Measurements from ENCODE around the gene KRT86. TPM values are rescaled to one million over a fixed set of nuclear protein-coding genes. Genes with fewer than 3 reads are reported as not detected.

KRT86 gene
- total and polyA plus RNA-seq, 2 of the 8 experiments (the other 6 are each of a cell fraction or from before 2014, with no cell fraction given) = 0.12 TPM; not detected in 1

DNA sequence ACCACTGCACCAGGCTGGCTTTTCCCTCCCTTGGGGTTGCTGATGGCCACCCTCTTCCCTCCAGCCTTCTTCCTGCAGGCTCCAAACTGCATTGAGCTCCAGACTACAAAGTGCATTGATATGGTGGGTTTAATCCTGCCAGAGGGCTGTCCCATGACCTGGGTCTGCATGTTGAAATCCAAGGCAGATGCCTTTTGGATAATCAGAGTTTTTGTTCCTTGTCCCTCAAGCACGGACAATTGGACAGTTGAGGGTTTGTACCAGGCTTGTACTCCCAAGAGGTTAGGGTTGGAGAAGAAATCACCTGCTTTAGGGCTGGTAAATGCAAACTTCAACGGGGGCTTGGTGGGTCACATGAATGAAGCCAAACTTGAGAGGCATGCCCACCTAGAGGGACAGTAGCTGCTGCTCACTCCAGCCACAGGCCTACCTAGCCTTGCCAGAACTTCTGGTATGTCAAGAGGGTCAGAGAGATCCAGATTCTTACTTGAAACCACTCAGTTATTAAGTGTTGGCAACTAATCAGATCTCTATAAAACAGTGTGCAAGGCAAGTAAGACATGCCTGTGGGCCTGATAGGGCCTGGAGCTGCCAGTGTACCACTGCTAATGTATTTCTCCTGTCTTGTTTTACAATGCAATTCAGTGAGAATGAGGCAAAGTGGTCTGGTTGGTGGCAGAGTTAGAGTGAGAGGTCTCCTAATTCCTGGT lies 68.5 kb downstream of the KRT86 start:
- Histone ChIP-seq H3K56ac (replicated peaks; ENCODE audit: insufficient read length, low read depth, low read length) (no peak overlapping the region), H4K20me1 (replicated peaks in 1 of 2; ENCODE audit: control insufficient read depth in 1 of 2, insufficient read depth in 2 of 2, low read length in 2 of 2) (no peaks in the 10 kb centered on the region), H4K5ac (ENCODE audit: insufficient read length, low read depth, low read length) (no peak overlapping the region), H3K9ac (replicated peaks in 1 of 4; ENCODE audit: extremely low read depth in 1 of 4, low read depth in 3 of 4, low read length in 3 of 4) (no peak overlapping the region), H3K14ac (ENCODE audit: insufficient read length) (no peak overlapping the region), H2BK120ac (replicated peaks; ENCODE audit: low read depth, low read length) (no peak overlapping the region), H3K4ac (replicated peaks; ENCODE audit: insufficient read length, low read depth, low read length) (no peak overlapping the region), H3K23me2 (ENCODE audit: low read depth, low read length) (no peaks in the 10 kb centered on the region), H4K91ac (replicated peaks; ENCODE audit: insufficient read length, low read length) (no peak overlapping the region), H2BK15ac (ENCODE audit: low read length) (no peak overlapping the region), H4K8ac (ENCODE audit: extremely low read depth, insufficient read depth, low read length) (0 out of 2 replicates have a peak overlapping the region, but pooled peaks have one; percentile 8), H3K23ac (ENCODE audit: insufficient read length) (no peak overlapping the region), H2BK5ac (ENCODE audit: low read depth, low read length) (no peak overlapping the region), H2BK20ac (ENCODE audit: low read length) (no peak overlapping the region), H2BK12ac (ENCODE audit: low read depth, low read length) (no peak overlapping the region), H3K36me3 (ENCODE audit: control insufficient read depth in 2 of 4, insufficient read depth in 4 of 4, low read length in 3 of 4) (no peaks in the 10 kb centered on the region), H3K18ac (ENCODE audit: extremely low read depth, low read length) (no peak overlapping the region), H3K4me3 (ENCODE audit: extremely low read depth in 1 of 4, insufficient read depth in 2 of 4, low read depth in 3 of 4, low read length in 4 of 4) (no peak overlapping the region), H3K79me1 (ENCODE audit: low read depth, low read length) (no peaks in the 10 kb centered on the region), H3K27ac (ENCODE audit: low read depth, low read length) (no peak overlapping the region), H3K4me2 (ENCODE audit: insufficient read depth in 1 of 2, low read depth in 2 of 2, low read length in 2 of 2) (no peak overlapping the region), H2AK5ac (ENCODE audit: low read depth, low read length) (no peak overlapping the region), H3K79me2 (ENCODE audit: control insufficient read depth in 1 of 2, insufficient read depth in 2 of 2, low read length in 2 of 2) (no peaks in the 10 kb centered on the region), H3K4me1 (replicated peaks in 1 of 4; ENCODE audit: control insufficient read depth in 3 of 4, insufficient read depth in 4 of 4, low read length in 3 of 4) (no peaks in the 10 kb centered on the region), H3K9me3 (ENCODE audit: insufficient read depth in 2 of 2, low read depth in 1 of 2, low read length in 1 of 2) (no peaks in the 10 kb centered on the region), H2AFZ (ENCODE audit: low read length) (no peak overlapping the region), H3K27me3 (replicated peaks in 1 of 4; ENCODE audit: control insufficient read depth in 3 of 4, extremely low read depth in 1 of 4, insufficient read depth in 3 of 4, low read length in 3 of 4) (no peaks in the 10 kb centered on the region)
- TF ChIP-seq KDM4A (IDR thresholded peaks at IDR 0.05; ENCODE audit: low read depth, low read length, severe bottlenecking) (no peak), ASH2L (IDR thresholded peaks at IDR 0.05; ENCODE audit: low read length) (no peak), POLR2AphosphoS5 (IDR thresholded peaks at IDR 0.05; ENCODE audit: low read depth, low read length) (no peak), SIN3A (conservative IDR thresholded peaks at IDR 0.05 in 1 of 2, IDR thresholded peaks at IDR 0.05 in 1 of 2; ENCODE audit: low read depth in 1 of 2, low read length in 2 of 2) (no peak), CTBP2 (IDR thresholded peaks at IDR 0.05; ENCODE audit: borderline replicate concordance, insufficient read depth, insufficient read length, low read length) (no peak), ZNF274 (IDR thresholded peaks at IDR 0.05; ENCODE audit: borderline replicate concordance, extremely low read depth, low read length) (no peak)
- TF ChIP-seq, protein P1, sequence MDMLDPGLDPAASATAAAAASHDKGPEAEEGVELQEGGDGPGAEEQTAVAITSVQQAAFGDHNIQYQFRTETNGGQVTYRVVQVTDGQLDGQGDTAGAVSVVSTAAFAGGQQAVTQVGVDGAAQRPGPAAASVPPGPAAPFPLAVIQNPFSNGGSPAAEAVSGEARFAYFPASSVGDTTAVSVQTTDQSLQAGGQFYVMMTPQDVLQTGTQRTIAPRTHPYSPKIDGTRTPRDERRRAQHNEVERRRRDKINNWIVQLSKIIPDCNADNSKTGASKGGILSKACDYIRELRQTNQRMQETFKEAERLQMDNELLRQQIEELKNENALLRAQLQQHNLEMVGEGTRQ (IDR thresholded peaks at IDR 0.05; ENCODE audit: low read length) = no peak
- no peak for FAIRE-seq
- WGBS, 2 experiments (ENCODE audit: extremely low coverage in 1 of 2, insufficient coverage in 1 of 2, insufficient read length in 1 of 2, insufficient replicate concordance in 2 of 2, low coverage in 1 of 2, low lambda C conversion rate in 2 of 2, missing lambda C conversion rate in 1 of 2) = 86% methylated on average over 2 of the region's 2 CpGs; no CpG with 5 or more reads in 1 of the 2 experiments
- ChIA-PET POLR2A (ENCODE audit: partially characterized antibody) (no interaction called here), CTCF (ENCODE audit: partially characterized antibody) (interaction anchor here (0.6 to 10.9 kb wide), 10 partner anchors 15 to 1105 kb away, joined by 3 to 126 read pairs (median 4); no protein-coding TSS in a partner anchor)
- DNase-seq (ENCODE audit: low read depth in 1 of 2, low spot score in 2 of 2) = no peak
